Esophagus squamous epithelium (tissue), 4 donors: ENCODE results near the gene RSPH1.

Source experiments
- POLR2A ChIP-seq, 4 donors: fragments of 450-650 bp; IDR thresholded peaks; one replicate each; pipeline ENCODE4 v1.6.1; 2017; ENCODE audit warnings: antibody characterized with exemption in 4 of 4, mild to moderate bottlenecking in 4 of 4, moderate library complexity in 3 of 4
- TF ChIP-seq, protein P1 (sequence below), 6 experiments: fragments of 450-650 bp in 4 of 6; fragments of 200-600 bp in 2 of 6; sonication (generic) in 2 of 6; IDR thresholded peaks; one replicate each; pipeline ENCODE4 v1.5.1; 2016 to 2019; ENCODE audit warnings: antibody characterized with exemption in 6 of 6, mild to moderate bottlenecking in 4 of 6, moderate library complexity in 4 of 6

DNA sequence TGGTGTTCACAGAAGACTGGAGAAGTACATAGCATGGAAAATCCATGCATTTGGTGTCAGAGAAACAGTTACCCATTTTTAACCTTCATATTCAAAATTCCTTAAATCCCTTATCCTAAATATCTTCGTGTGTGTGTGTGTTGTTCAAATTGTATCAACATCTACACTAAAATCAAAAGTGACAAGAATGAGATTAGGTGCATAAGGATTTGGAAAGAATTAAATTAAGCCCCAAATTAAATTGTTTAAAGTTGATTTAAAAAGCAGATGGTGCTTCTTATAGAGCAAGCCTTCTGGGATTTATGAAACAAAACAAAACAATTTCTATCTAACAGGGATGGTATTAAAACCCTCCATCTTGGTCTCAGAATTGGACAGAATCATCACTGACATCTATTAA, 4.7 kb downstream of the RSPH1 start:
- TF ChIP-seq, protein P1, sequence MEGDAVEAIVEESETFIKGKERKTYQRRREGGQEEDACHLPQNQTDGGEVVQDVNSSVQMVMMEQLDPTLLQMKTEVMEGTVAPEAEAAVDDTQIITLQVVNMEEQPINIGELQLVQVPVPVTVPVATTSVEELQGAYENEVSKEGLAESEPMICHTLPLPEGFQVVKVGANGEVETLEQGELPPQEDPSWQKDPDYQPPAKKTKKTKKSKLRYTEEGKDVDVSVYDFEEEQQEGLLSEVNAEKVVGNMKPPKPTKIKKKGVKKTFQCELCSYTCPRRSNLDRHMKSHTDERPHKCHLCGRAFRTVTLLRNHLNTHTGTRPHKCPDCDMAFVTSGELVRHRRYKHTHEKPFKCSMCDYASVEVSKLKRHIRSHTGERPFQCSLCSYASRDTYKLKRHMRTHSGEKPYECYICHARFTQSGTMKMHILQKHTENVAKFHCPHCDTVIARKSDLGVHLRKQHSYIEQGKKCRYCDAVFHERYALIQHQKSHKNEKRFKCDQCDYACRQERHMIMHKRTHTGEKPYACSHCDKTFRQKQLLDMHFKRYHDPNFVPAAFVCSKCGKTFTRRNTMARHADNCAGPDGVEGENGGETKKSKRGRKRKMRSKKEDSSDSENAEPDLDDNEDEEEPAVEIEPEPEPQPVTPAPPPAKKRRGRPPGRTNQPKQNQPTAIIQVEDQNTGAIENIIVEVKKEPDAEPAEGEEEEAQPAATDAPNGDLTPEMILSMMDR (IDR thresholded peaks at IDR 0.05), result no peak
- no peak for TF ChIP-seq POLR2A (IDR thresholded peaks at IDR 0.05)
